Measurements from ENCODE around the gene CDC42BPB. TPM values are rescaled to one million over a fixed set of nuclear protein-coding genes. Genes with fewer than 3 reads are reported as not detected.

Gene CDC42BPB
- total and polyA plus RNA-seq, 5 donors from 2014 or later = 0.08 to 19.2 (median 0.41) TPM

DNA sequence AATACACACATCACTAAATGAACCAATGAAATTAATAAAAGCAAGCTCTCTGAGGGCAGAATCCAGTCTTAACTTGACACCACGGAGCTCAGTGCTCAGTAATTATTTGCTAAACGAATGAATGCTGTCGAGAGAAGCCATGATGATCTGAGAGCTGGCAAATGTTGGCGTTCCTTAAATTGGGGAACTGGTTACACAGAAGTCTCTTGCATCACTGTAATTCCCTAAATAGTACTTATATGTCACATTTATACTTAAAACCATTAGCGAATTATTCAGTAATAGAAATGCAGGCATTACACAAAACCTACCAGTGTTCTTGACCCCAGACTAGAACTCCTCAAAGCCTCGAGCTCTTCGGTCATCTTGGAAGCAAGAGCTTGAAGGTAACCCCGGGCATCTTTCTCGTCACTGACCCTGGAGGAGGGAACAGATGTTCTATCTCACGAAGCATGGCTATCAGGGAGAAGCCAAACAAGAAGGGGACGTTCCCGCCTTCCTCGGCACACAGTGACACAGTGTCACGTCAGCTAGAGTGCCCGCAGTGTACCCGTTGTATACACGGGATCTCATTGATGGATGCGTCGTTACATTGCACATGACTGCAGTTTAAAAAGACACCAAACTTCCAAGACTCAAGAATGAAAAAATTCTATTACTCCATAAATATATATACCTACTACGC lies 91.2 kb downstream of the CDC42BPB start:
- Mint-ChIP-seq H3K27ac (no peak overlapping the region), H3K27me3 (no peaks in the 10 kb centered on the region), H3K4me1 (no peaks in the 10 kb centered on the region), H3K9me3 (no peaks in the 10 kb centered on the region), H3K36me3 (no peaks in the 10 kb centered on the region), H3K4me3 (no peak overlapping the region)
- DNase-seq (no peak), ATAC-seq (ENCODE audit: low read depth in 2 of 2) (no peak)
- H3K27ac ChIP-seq (ENCODE audit: insufficient read depth, low read length, poor library complexity, severe bottlenecking) = no peak overlapping the region
- H3K9me3 ChIP-seq (ENCODE audit: control insufficient read depth in 2 of 2, low read length in 2 of 2) = no peaks in the 10 kb centered on the region
- no peaks in the 10 kb centered on the region for H3K4me1 ChIP-seq (ENCODE audit: control insufficient read depth, insufficient read depth, low read length, poor library complexity, severe bottlenecking)
- no peak overlapping the region for H3K4me3 ChIP-seq (ENCODE audit: low read depth, low read length)
- no peaks in the 10 kb centered on the region for H3K27me3 ChIP-seq (ENCODE audit: control insufficient read depth, insufficient read depth, low read length)
- peaks cover 5% of the 10 kb centered on the region for H3K36me3 ChIP-seq (ENCODE audit: control insufficient read depth, insufficient read depth, low read length)

DNA sequence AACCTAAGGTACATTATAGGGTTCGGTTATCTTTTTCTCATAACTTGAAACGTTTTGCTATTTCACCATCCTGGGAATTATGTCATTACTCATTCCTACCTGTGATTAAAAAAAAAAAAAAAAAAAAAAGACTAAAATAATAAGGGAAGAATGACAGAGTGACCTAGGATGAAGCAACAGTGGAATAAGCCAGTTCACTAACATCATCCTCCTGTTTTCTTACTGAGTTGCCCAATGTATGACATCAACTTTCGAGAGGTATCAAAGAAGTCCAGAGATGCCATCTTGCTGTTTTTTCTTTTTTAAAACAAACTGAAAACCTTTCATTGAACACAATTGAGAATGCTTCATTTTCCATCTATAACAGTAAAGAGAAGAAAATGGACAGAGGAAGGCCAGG lies 92.1 kb downstream of the CDC42BPB start:
- H3K9me3 Mint-ChIP-seq = no peaks in the 10 kb centered on the region
- no peak overlapping the region for H3K4me3 Mint-ChIP-seq
- H3K27me3 Mint-ChIP-seq = no peaks in the 10 kb centered on the region
- H3K27ac Mint-ChIP-seq = no peak overlapping the region
- no peaks in the 10 kb centered on the region for H3K27me3 ChIP-seq (ENCODE audit: control insufficient read depth, insufficient read depth, low read length)
- H3K4me3 ChIP-seq (ENCODE audit: low read depth, low read length) = no peak overlapping the region
- peaks cover 5% of the 10 kb centered on the region for H3K36me3 ChIP-seq (ENCODE audit: control insufficient read depth, insufficient read depth, low read length)
- no peaks in the 10 kb centered on the region for H3K36me3 Mint-ChIP-seq
- H3K4me1 ChIP-seq (ENCODE audit: control insufficient read depth, insufficient read depth, low read length, poor library complexity, severe bottlenecking) = no peaks in the 10 kb centered on the region
- H3K4me1 Mint-ChIP-seq = no peaks in the 10 kb centered on the region
- no peaks in the 10 kb centered on the region for H3K9me3 ChIP-seq (ENCODE audit: control insufficient read depth in 2 of 2, low read length in 2 of 2)
- no peak overlapping the region for H3K27ac ChIP-seq (ENCODE audit: insufficient read depth, low read length, poor library complexity, severe bottlenecking)
- ATAC-seq (ENCODE audit: low read depth in 2 of 2) (no peak), DNase-seq (no peak)

DNA sequence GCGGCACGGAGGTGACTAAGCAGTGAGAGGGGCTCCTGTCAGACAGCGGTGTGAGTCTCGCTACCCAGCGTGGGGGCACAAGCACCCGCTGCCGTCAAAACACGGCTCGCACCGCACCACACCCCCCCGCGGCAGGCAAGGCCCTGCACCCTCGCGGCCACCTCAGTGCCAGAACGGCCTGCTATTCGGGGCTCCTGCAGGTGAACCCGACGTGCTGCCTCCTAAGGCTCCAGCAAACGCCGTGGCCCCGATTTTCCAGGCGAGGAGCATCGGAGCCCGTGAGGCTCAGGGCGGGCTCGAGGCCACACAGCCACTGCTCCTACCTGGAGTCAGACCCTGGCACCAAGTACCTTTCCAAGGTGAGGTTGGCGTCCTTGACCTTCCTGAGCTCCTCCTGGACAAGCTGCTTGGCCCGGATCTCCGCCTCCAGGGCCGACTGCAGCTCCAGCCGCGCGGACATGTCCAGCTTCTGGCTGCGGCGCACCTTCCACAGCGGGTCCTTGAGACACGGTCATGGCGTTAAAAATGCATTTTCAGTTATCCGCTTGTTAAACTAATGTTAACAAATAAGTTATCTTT lies 93.1 kb downstream of the CDC42BPB start:
- DNase-seq = no peak

DNA sequence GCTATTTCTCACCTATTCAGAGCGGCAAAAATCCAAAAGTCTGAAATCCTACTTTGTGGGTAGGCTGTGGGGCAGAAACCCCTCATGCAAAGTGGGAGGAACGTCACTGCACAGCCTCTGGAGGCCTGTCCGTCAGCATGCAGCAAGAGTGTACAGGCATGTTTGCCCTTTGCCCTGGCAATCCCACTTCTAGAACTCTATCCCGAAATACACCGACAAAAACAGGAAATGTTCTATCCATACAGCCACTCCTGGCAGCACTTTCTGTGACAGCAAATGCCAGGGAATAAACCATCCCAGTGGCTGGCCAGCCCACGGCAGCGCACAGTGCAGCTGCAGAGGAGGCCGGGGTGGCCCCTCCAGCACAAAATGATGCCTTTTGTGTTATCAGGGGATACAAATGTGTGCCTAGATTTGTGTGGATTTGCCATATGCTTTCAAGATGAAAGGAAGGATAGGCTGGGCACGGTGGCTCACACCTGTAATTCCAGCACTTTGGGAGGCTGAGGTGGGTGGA lies 95.2 kb downstream of the CDC42BPB start:
- H3K4me1 Mint-ChIP-seq = no peaks in the 10 kb centered on the region
- no peak overlapping the region for H3K27ac Mint-ChIP-seq
- no peaks in the 10 kb centered on the region for H3K4me1 ChIP-seq (ENCODE audit: control insufficient read depth, insufficient read depth, low read length, poor library complexity, severe bottlenecking)
- H3K9me3 Mint-ChIP-seq = no peaks in the 10 kb centered on the region
- H3K27me3 Mint-ChIP-seq = no peaks in the 10 kb centered on the region
- H3K27me3 ChIP-seq (ENCODE audit: control insufficient read depth, insufficient read depth, low read length) = no peaks in the 10 kb centered on the region
- ATAC-seq (ENCODE audit: low read depth in 2 of 2) (no peak), DNase-seq (no peak)
- no peaks in the 10 kb centered on the region for H3K9me3 ChIP-seq (ENCODE audit: control insufficient read depth in 2 of 2, low read length in 2 of 2)
- H3K27ac ChIP-seq (ENCODE audit: insufficient read depth, low read length, poor library complexity, severe bottlenecking) = no peak overlapping the region
- H3K4me3 Mint-ChIP-seq = no peak overlapping the region
- H3K36me3 ChIP-seq (ENCODE audit: control insufficient read depth, insufficient read depth, low read length) = peaks cover 2% of the 10 kb centered on the region
- no peak overlapping the region for H3K4me3 ChIP-seq (ENCODE audit: low read depth, low read length)
- H3K36me3 Mint-ChIP-seq = peaks cover 3% of the 10 kb centered on the region

More for the DNA sequence above, 93.1 kb downstream of the CDC42BPB start:
- no peaks in the 10 kb centered on the region for H3K27me3 Mint-ChIP-seq
- H3K4me3 Mint-ChIP-seq = no peak overlapping the region
- H3K27me3 ChIP-seq (ENCODE audit: control insufficient read depth, insufficient read depth, low read length) = no peaks in the 10 kb centered on the region
- no peak overlapping the region for H3K27ac Mint-ChIP-seq
- no peak for ATAC-seq (ENCODE audit: low read depth in 2 of 2)
- H3K4me3 ChIP-seq (ENCODE audit: low read depth, low read length) = no peak overlapping the region
- H3K36me3 ChIP-seq (ENCODE audit: control insufficient read depth, insufficient read depth, low read length) = peaks cover 5% of the 10 kb centered on the region
- H3K4me1 ChIP-seq (ENCODE audit: control insufficient read depth, insufficient read depth, low read length, poor library complexity, severe bottlenecking) = no peaks in the 10 kb centered on the region
- no peaks in the 10 kb centered on the region for H3K4me1 Mint-ChIP-seq
- no peaks in the 10 kb centered on the region for H3K36me3 Mint-ChIP-seq
- no peaks in the 10 kb centered on the region for H3K9me3 Mint-ChIP-seq
- H3K27ac ChIP-seq (ENCODE audit: insufficient read depth, low read length, poor library complexity, severe bottlenecking) = no peak overlapping the region
- no peaks in the 10 kb centered on the region for H3K9me3 ChIP-seq (ENCODE audit: control insufficient read depth in 2 of 2, low read length in 2 of 2)

DNA sequence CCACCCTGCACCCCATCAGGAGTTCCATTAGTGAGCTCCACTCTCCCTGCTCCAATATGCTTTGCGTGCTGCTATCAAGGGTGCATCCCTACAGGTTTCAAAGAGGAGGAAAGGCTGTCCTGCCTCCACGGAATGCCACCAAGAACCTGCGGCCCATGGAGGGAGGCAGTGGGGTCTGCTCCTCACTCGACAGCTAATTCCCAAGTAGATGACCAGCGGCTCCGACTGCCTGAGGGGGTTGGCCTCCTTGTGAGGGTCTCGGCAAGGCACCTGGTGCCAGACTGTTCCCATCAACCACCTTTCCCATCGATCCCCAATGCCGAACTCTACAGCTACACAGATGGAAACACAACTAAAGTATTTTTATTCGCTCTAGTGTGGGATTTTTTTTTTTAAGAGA lies 98.9 kb downstream of the CDC42BPB start:
- H3K36me3 Mint-ChIP-seq = peaks cover 3% of the 10 kb centered on the region
- Histone ChIP-seq H3K36me3 (ENCODE audit: control insufficient read depth, insufficient read depth, low read length) (no peaks in the 10 kb centered on the region), H3K4me3 (ENCODE audit: low read depth, low read length) (no peak overlapping the region), H3K9me3 (ENCODE audit: control insufficient read depth in 2 of 2, low read length in 2 of 2) (no peaks in the 10 kb centered on the region), H3K4me1 (ENCODE audit: control insufficient read depth, insufficient read depth, low read length, poor library complexity, severe bottlenecking) (no peaks in the 10 kb centered on the region), H3K27ac (ENCODE audit: insufficient read depth, low read length, poor library complexity, severe bottlenecking) (no peak overlapping the region), H3K27me3 (ENCODE audit: control insufficient read depth, insufficient read depth, low read length) (no peaks in the 10 kb centered on the region)
- DNase-seq (no peak), ATAC-seq (ENCODE audit: low read depth in 2 of 2) (no peak)
- H3K27me3 Mint-ChIP-seq = no peaks in the 10 kb centered on the region
- H3K9me3 Mint-ChIP-seq = no peaks in the 10 kb centered on the region
- H3K27ac Mint-ChIP-seq = no peak overlapping the region
- no peaks in the 10 kb centered on the region for H3K4me1 Mint-ChIP-seq
- no peak overlapping the region for H3K4me3 Mint-ChIP-seq

DNA sequence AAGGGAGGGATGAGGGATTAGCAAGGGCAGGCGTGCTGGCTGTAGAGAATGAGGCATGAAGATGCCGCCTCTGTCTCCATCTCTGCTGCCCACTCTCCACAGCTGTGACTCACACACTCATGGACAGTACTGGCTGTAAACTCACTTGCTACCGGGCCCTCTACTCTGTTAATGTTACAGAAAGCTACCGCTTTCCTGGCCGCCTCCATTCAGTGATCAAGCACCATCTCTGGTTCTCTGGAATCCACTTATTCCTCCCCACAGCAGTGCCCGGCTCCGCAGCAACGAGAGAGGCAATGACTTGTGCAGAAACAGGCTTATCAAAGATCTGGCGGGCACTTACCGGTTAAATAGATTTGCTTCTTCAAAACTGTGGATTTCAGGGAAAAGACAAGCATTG lies 100.1 kb downstream of the CDC42BPB start:
- no peaks in the 10 kb centered on the region for H3K4me1 Mint-ChIP-seq
- no peaks in the 10 kb centered on the region for H3K9me3 Mint-ChIP-seq
- no peak overlapping the region for H3K27ac Mint-ChIP-seq
- Histone ChIP-seq H3K4me3 (ENCODE audit: low read depth, low read length) (no peak overlapping the region), H3K36me3 (ENCODE audit: control insufficient read depth, insufficient read depth, low read length) (no peaks in the 10 kb centered on the region), H3K27ac (ENCODE audit: insufficient read depth, low read length, poor library complexity, severe bottlenecking) (no peak overlapping the region), H3K9me3 (ENCODE audit: control insufficient read depth in 2 of 2, low read length in 2 of 2) (no peaks in the 10 kb centered on the region), H3K4me1 (ENCODE audit: control insufficient read depth, insufficient read depth, low read length, poor library complexity, severe bottlenecking) (no peaks in the 10 kb centered on the region), H3K27me3 (ENCODE audit: control insufficient read depth, insufficient read depth, low read length) (no peaks in the 10 kb centered on the region)
- H3K27me3 Mint-ChIP-seq = no peaks in the 10 kb centered on the region
- no peak overlapping the region for H3K4me3 Mint-ChIP-seq
- DNase-seq = no peak
- no peak for ATAC-seq (ENCODE audit: low read depth in 2 of 2)
- H3K36me3 Mint-ChIP-seq = peaks cover 3% of the 10 kb centered on the region

DNA sequence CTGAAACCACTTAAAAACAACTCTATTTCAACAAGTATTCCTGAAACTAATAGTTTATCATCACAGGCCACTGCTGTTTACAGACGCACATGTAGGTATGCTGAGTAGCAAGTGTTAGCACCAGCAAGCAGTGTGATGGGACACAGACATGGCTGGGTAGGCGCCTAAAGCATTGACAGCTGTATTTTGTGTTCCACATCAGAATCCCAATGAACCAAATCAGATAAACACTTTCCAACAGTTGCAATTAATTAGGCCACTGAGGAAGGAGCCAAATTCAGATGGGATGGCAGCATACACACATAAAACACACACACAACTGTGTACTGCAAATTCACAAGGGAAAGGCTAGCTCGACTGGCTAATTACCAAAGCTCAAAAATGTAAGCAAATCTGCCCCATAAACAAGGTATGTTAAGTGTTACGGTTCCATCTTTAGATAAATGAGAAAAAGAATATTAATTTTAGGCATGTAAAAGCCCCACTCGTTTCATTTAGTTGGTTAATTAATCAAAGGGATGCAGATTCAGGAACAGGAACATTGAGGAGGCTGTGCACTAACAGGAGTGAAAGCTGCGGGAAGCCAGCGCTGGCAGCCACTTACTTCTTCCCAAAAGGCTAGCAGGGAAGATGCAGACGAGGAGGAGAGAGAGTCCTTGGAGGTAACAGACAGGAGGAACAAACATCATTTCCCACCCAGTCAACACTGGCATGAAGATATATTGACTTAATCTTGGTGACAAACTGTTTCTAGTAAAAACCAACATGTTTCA lies 101.5 kb downstream of the CDC42BPB start:
- DNase-seq = no peak
- H3K36me3 ChIP-seq (ENCODE audit: control insufficient read depth, insufficient read depth, low read length) = no peaks in the 10 kb centered on the region
- no peak for ATAC-seq (ENCODE audit: low read depth in 2 of 2)
- Mint-ChIP-seq H3K4me1 (no peaks in the 10 kb centered on the region), H3K36me3 (peaks cover 3% of the 10 kb centered on the region), H3K4me3 (no peak overlapping the region), H3K27me3 (no peaks in the 10 kb centered on the region), H3K9me3 (no peaks in the 10 kb centered on the region), H3K27ac (peak overlapping the region in 1 of 3 donors; percentile 77)
- no peak overlapping the region for H3K27ac ChIP-seq (ENCODE audit: insufficient read depth, low read length, poor library complexity, severe bottlenecking)
- H3K27me3 ChIP-seq (ENCODE audit: control insufficient read depth, insufficient read depth, low read length) = no peaks in the 10 kb centered on the region
- H3K4me3 ChIP-seq (ENCODE audit: low read depth, low read length) = no peak overlapping the region
- H3K4me1 ChIP-seq (ENCODE audit: control insufficient read depth, insufficient read depth, low read length, poor library complexity, severe bottlenecking) = no peaks in the 10 kb centered on the region
- H3K9me3 ChIP-seq (ENCODE audit: control insufficient read depth in 2 of 2, low read length in 2 of 2) = no peaks in the 10 kb centered on the region

All from CD4-positive, CD25-positive, alpha-beta regulatory T cell (primary cell).